Loucy (cell line): ENCODE data around the gene RNASE7.

Experiments used
- H2AFZ ChIP-seq: fragments of 200-600 bp; sonication (generic); 2 replicates; pipeline ENCODE4 v1.6.0; 2016; ENCODE audit warnings: antibody characterized with exemption, mild to moderate bottlenecking, low read length, moderate library complexity
- H3F3A ChIP-seq: fragments of 200-600 bp; 2 replicates; pipeline ENCODE4 v1.6.0; 2016; ENCODE audit warnings: antibody characterized with exemption, low read depth, mild to moderate bottlenecking
- H3K27me3 ChIP-seq: fragments of 200-600 bp; sonication (generic); 2 replicates; pipeline ENCODE4 v1.6.1; 2014; ENCODE audit warnings: low read length, mild to moderate bottlenecking; ENCODE audit not compliant: insufficient read depth, poor library complexity, severe bottlenecking
- H3K36me3 ChIP-seq: fragments of 200-600 bp; sonication (generic); 2 replicates; pipeline ENCODE4 v1.6.1; 2016; ENCODE audit warnings: low read length; ENCODE audit not compliant: insufficient read depth
- H3K4me1 ChIP-seq: fragments of 200-600 bp; sonication (generic); 2 replicates; pipeline ENCODE4 v1.5.1; 2014; ENCODE audit warnings: low read length, mild to moderate bottlenecking; ENCODE audit not compliant: insufficient read depth, poor library complexity, severe bottlenecking
- H3K4me2 ChIP-seq: fragments of 200-600 bp; sonication (generic); 2 replicates; pipeline ENCODE4 v1.6.0; 2014; ENCODE audit warnings: antibody characterized with exemption, low read length, low read depth, mild to moderate bottlenecking; ENCODE audit not compliant: poor library complexity, severe bottlenecking
- H3K4me3 ChIP-seq: fragments of 200-600 bp; sonication (generic); 2 replicates; pipeline ENCODE4 v1.5.1; 2014; ENCODE audit warnings: low read length, mild to moderate bottlenecking, mixed read lengths; ENCODE audit not compliant: poor library complexity, severe bottlenecking
- H3K79me2 ChIP-seq: fragments of 200-600 bp; sonication (generic); 2 replicates; pipeline ENCODE4 v1.6.1; 2014; ENCODE audit warnings: low read length; ENCODE audit not compliant: insufficient read depth
- H3K9ac ChIP-seq: fragments of 200-600 bp; sonication (generic); 2 replicates; pipeline ENCODE4 v1.6.0; 2014; ENCODE audit warnings: mild to moderate bottlenecking, low read depth, low read length, moderate library complexity; ENCODE audit not compliant: poor library complexity, severe bottlenecking
- H3K9me2 ChIP-seq: fragments of 200-600 bp; sonication (generic); replicated peaks from 2 replicates; pipeline ENCODE4 v1.6.1; 2016; ENCODE audit warnings: low read depth, low read length, mixed read lengths
- H3K9me3 ChIP-seq: fragments of 200-600 bp; sonication (generic); 2 replicates; pipeline ENCODE4 v1.6.1; 2014; ENCODE audit warnings: mild to moderate bottlenecking, antibody characterized with exemption, low read length, low read depth; ENCODE audit not compliant: insufficient read depth
- H4K20me1 ChIP-seq: fragments of 200-600 bp; sonication (generic); 2 replicates; pipeline ENCODE4 v1.6.0; 2014; ENCODE audit warnings: antibody characterized with exemption, low read length, mild to moderate bottlenecking; ENCODE audit not compliant: insufficient read depth, poor library complexity, severe bottlenecking
- CTCF ChIP-seq: fragments of 200-600 bp; sonication (generic); conservative IDR thresholded peaks from 2 replicates; pipeline ENCODE4 v1.5.1; 2014; ENCODE audit warnings: mild to moderate bottlenecking, antibody characterized with exemption, low read length
- EZH2phosphoT487 ChIP-seq: fragments of 200-600 bp; IDR thresholded peaks from 2 replicates; pipeline ENCODE4 v1.6.1; 2018; ENCODE audit warnings: antibody characterized with exemption, mild to moderate bottlenecking, moderate library complexity, borderline replicate concordance

Gene RNASE7

GRCh38 chr14:21068521-21069387 lies 26.6 kb downstream of the RNASE7 start:
- no peak for TF ChIP-seq EZH2phosphoT487
- TF ChIP-seq CTCF = peak; percentile 77
- H2AFZ ChIP-seq = no peak overlapping the region
- H3K9me3 ChIP-seq = no peaks in the 10 kb centered on the region
- peaks cover 32% of the 10 kb centered on the region for H3K4me1 ChIP-seq
- H3K4me3 ChIP-seq = no peak overlapping the region
- no peaks in the 10 kb centered on the region for H4K20me1 ChIP-seq
- H3K27me3 ChIP-seq = no peaks in the 10 kb centered on the region
- no peaks in the 10 kb centered on the region for H3K9me2 ChIP-seq
- H3K36me3 ChIP-seq = no peaks in the 10 kb centered on the region
- no peaks in the 10 kb centered on the region for H3F3A ChIP-seq
- no peaks in the 10 kb centered on the region for H3K79me2 ChIP-seq
- H3K4me2 ChIP-seq = peak overlapping the region; percentile 96
- H3K9ac ChIP-seq = no peak overlapping the region

GRCh38 chr14:21069388-21070082 lies 27.4 kb downstream of the RNASE7 start:
- Histone ChIP-seq H3K4me2 (peak overlapping the region; percentile 96), H3K9me2 (no peaks in the 10 kb centered on the region), H3K4me1 (peaks cover 32% of the 10 kb centered on the region), H3K9me3 (no peaks in the 10 kb centered on the region), H2AFZ (peak overlapping the region; percentile 90), H4K20me1 (no peaks in the 10 kb centered on the region), H3F3A (no peaks in the 10 kb centered on the region), H3K9ac (peak overlapping the region; percentile 83), H3K27me3 (no peaks in the 10 kb centered on the region), H3K79me2 (no peaks in the 10 kb centered on the region), H3K4me3 (peak overlapping the region; percentile 95), H3K36me3 (no peaks in the 10 kb centered on the region)
- TF ChIP-seq CTCF = no peak
- TF ChIP-seq EZH2phosphoT487 = no peak

- H3K9me2 ChIP-seq = no peaks in the 10 kb centered on the region
- peak within 1 kb of the TSS; percentile 96 for H3K4me2 ChIP-seq
- no peaks in the 10 kb centered on the region for H3K36me3 ChIP-seq
- H3K9me3 ChIP-seq = no peaks in the 10 kb centered on the region
- H4K20me1 ChIP-seq = no peaks in the 10 kb centered on the region
- no peaks in the 10 kb centered on the region for H3F3A ChIP-seq
- peak within 1 kb of the TSS; percentile 95 for H3K4me3 ChIP-seq
- peaks cover 32% of the 10 kb centered on the region for H3K4me1 ChIP-seq
- H2AFZ ChIP-seq = peak within 1 kb of the TSS; percentile 90
- no peaks in the 10 kb centered on the region for H3K27me3 ChIP-seq
- no peaks in the 10 kb centered on the region for H3K79me2 ChIP-seq
- TF ChIP-seq CTCF (no peak), EZH2phosphoT487 (no peak)
- H3K9ac ChIP-seq = peak within 1 kb of the TSS; percentile 83
These were observed 28.0 kb downstream of the RNASE7 start, which contains the start of gene ARHGEF40 for GRCh38 chr14:21070083-21070609. ARHGEF40 (plus strand) TSS chr14:21070304; CDS start chr14:21070397, 93 bp downstream.
